ENCODE results near the gene ADGRL3.

ADGRL3 gene

GRCh38 chr4:61596606-61597340 lies 396.6 kb downstream of the ADGRL3 start:
- no peak for ATAC-seq
- peak; percentile 49 for TF ChIP-seq ISL1 (CRISPR knock-in tag; IDR thresholded peaks at IDR 0.05)
- TF ChIP-seq TCF4 (CRISPR knock-in tag; IDR thresholded peaks at IDR 0.05; ENCODE audit: borderline replicate concordance): no peak

- TF ChIP-seq RARB (CRISPR knock-in tag; IDR thresholded peaks at IDR 0.05): no peak
- TF ChIP-seq CSRNP3 (CRISPR knock-in tag; IDR thresholded peaks at IDR 0.05): no peak
- TF ChIP-seq ZNF565 (CRISPR knock-in tag; conservative IDR thresholded peaks at IDR 0.05; ENCODE audit: low read depth): no peak
- no peak for TF ChIP-seq ARNTL (CRISPR knock-in tag; IDR thresholded peaks at IDR 0.05; ENCODE audit: borderline replicate concordance, low read depth)
- no peak for TF ChIP-seq CSDC2 (CRISPR knock-in tag; IDR thresholded peaks at IDR 0.05)
- ATAC-seq: no peak
These were observed 403.0 kb downstream of the ADGRL3 start for GRCh38 chr4:61603086-61603485.

GRCh38 chr4:61604054-61604453 lies 403.9 kb downstream of the ADGRL3 start:
- TF ChIP-seq OSR1 (CRISPR knock-in tag; IDR thresholded peaks at IDR 0.05) (no peak), POU6F1 (CRISPR knock-in tag; IDR thresholded peaks at IDR 0.05; ENCODE audit: borderline replicate concordance, low read depth) (no peak), ZNF8 (CRISPR knock-in tag; IDR thresholded peaks at IDR 0.05) (no peak), SNAI2 (CRISPR knock-in tag; IDR thresholded peaks at IDR 0.05) (no peak), TOX (CRISPR knock-in tag; IDR thresholded peaks at IDR 0.05; ENCODE audit: borderline replicate concordance) (no peak)
- ATAC-seq: no peak

GRCh38 chr4:61605984-61606383 lies 405.9 kb downstream of the ADGRL3 start:
- no peak for ATAC-seq
- TF ChIP-seq SNAI2 (CRISPR knock-in tag; IDR thresholded peaks at IDR 0.05): no peak
- no peak for TF ChIP-seq BACH2 (CRISPR knock-in tag; IDR thresholded peaks at IDR 0.05; ENCODE audit: borderline replicate concordance)
- no peak for TF ChIP-seq PATZ1 (CRISPR knock-in tag; IDR thresholded peaks at IDR 0.05; ENCODE audit: borderline replicate concordance)
- no peak for TF ChIP-seq ZFP3 (CRISPR knock-in tag; IDR thresholded peaks at IDR 0.05)
- no peak for TF ChIP-seq ZNF70 (CRISPR knock-in tag; IDR thresholded peaks at IDR 0.05)
- no peak for TF ChIP-seq CSDC2 (CRISPR knock-in tag; IDR thresholded peaks at IDR 0.05)
- no peak for TF ChIP-seq CSRNP3 (CRISPR knock-in tag; IDR thresholded peaks at IDR 0.05)
- no peak for TF ChIP-seq ISL1 (CRISPR knock-in tag; IDR thresholded peaks at IDR 0.05)
- TF ChIP-seq ARNTL (CRISPR knock-in tag; IDR thresholded peaks at IDR 0.05; ENCODE audit: borderline replicate concordance, low read depth): no peak
- TF ChIP-seq GLIS3 (CRISPR knock-in tag; IDR thresholded peaks at IDR 0.05): no peak
- no peak for TF ChIP-seq TCF4 (CRISPR knock-in tag; IDR thresholded peaks at IDR 0.05; ENCODE audit: borderline replicate concordance)
- no peak for TF ChIP-seq TOX (CRISPR knock-in tag; IDR thresholded peaks at IDR 0.05; ENCODE audit: borderline replicate concordance)
- TF ChIP-seq CREB5 (CRISPR knock-in tag; IDR thresholded peaks at IDR 0.05; ENCODE audit: low read depth): no peak
- no peak for TF ChIP-seq ZC3H10 (CRISPR knock-in tag; IDR thresholded peaks at IDR 0.05)
- TF ChIP-seq PPARA (CRISPR knock-in tag; IDR thresholded peaks at IDR 0.05; ENCODE audit: borderline replicate concordance): no peak
